Renal pelvis (tissue), 4 donors: ENCODE results near the gene HES1. TPM values are rescaled to one million over a fixed set of nuclear protein-coding genes. Genes with fewer than 3 reads are reported as not detected.

Experiments used
- DNase-seq: peaks from one replicate; pipeline ENCODE4 v3.0.0-alpha.2; 2013
- polyA plus RNA-seq, 3 donors: library from polyadenylated mRNA; unstranded; fragments of 120-200 nt; gene quantifications; one replicate each; pipeline ENCODE4 v1.2.1, GENCODE V29; 2013; ENCODE audit not compliant: insufficient read length in 3 of 3

HES1 gene
- polyA plus RNA-seq, 3 donors: 69.1 to 85.9 (median 82.6) TPM

GRCh38 chr3:194185221-194185620 is 49.3 kb downstream of the HES1 start:
- DNase-seq: no peak

GRCh38 chr3:194187233-194187944 is 51.4 kb downstream of the HES1 start:
- DNase-seq: no peak

Other genes starting within 250 kb of the HES1 start
- under 1 TPM; 0.41 to 0.74 (median 0.62) TPM for gene CPN2, start 215.2 kb downstream of the HES1 start, polyA plus RNA-seq
- gene LRRC15, start 233.6 kb downstream of the HES1 start, polyA plus RNA-seq: under 1 TPM in 2 of 3 donors, not detected in 1; 0.12 to 0.13 TPM